Gastrocnemius medialis (tissue), 4 donors: ENCODE measurements around the gene CX3CL1. TPM values are rescaled to one million over a fixed set of nuclear protein-coding genes. Genes with fewer than 3 reads are reported as not detected.

Experiments
- ATAC-seq, 2 donors: fragments of 150-250 bp; one replicate each; pipeline ENCODE4 v1.9.1; 2016
- DNase-seq, 2 donors: peaks; one replicate each; pipeline ENCODE4 v3.0.0-alpha.2; 2019
- H3K27ac ChIP-seq, 4 donors: fragments of 200-600 bp; sonication (generic); 1 replicate in 1 of 4; 2 replicates in 3 of 4; pipeline ENCODE4 v1.5.1; 2016 to 2018; ENCODE audit warnings: mild to moderate bottlenecking in 2 of 4, moderate library complexity in 1 of 4
- H3K27me3 ChIP-seq, 3 donors: fragments of 200-600 bp; sonication (generic) in 2 of 3; 1 replicate in 1 of 3; 2 replicates in 2 of 3; pipeline versions ENCODE4 v1.5.1 to v1.6.0; 2016 to 2019; ENCODE audit warnings: mild to moderate bottlenecking in 1 of 3, moderate library complexity in 1 of 3
- H3K36me3 ChIP-seq, 2 donors: fragments of 200-600 bp; sonication (generic) in 1 of 2; one replicate each; pipeline ENCODE4 v1.5.1; 2017 to 2018
- H3K4me1 ChIP-seq, 2 donors: fragments of 200-600 bp; sonication (generic) in 1 of 2; one replicate each; pipeline ENCODE4 v1.5.1; 2016 to 2017; ENCODE audit warnings: mild to moderate bottlenecking in 2 of 2
- H3K4me3 ChIP-seq, 4 donors: fragments of 200-600 bp; sonication (generic) in 3 of 4; 1 replicate in 1 of 4; 2 replicates in 3 of 4; pipeline ENCODE4 v1.5.1; 2016 to 2019; ENCODE audit warnings: mild to moderate bottlenecking in 2 of 4
- H3K9me3 ChIP-seq, 3 donors: fragments of 200-600 bp; sonication (generic) in 2 of 3; 1 replicate in 1 of 3; 2 replicates in 2 of 3; pipeline ENCODE4 v1.5.1; 2016 to 2019
- CTCF ChIP-seq, 5 experiments: fragments of 450-650 bp in 3 of 5; fragments of 200-600 bp in 2 of 5; sonication (generic) in 2 of 5; IDR thresholded peaks in 4 of 5; conservative IDR thresholded peaks in 1 of 5; 1 replicate in 4 of 5; 2 replicates in 1 of 5; pipeline ENCODE4 v1.5.1; 2016 to 2019; ENCODE audit warnings: antibody characterized with exemption in 5 of 5, mild to moderate bottlenecking in 3 of 5, moderate library complexity in 3 of 5
- POLR2A ChIP-seq, 2 donors: fragments of 450-650 bp; IDR thresholded peaks; one replicate each; pipeline ENCODE4 v1.6.1; 2017; ENCODE audit warnings: antibody characterized with exemption in 2 of 2, mild to moderate bottlenecking in 2 of 2, moderate library complexity in 2 of 2
- in situ Hi-C, 4 donors: fragments of 200-750 bp; cut with MboI; loops; one replicate each; pipeline versions ENCODE4 v1.15.0 to v1.8.0; 2017; ENCODE audit warnings: low sequenced_read_pairs in 4 of 4
- intact Hi-C: fragments of 100-400 bp; cut with DNase I; formaldehyde crosslinking; loops from one replicate; pipeline ENCODE4 v1.15.1; 2023; ENCODE audit warnings: low total_unique reads
- total RNA-seq, 4 donors: library from RNA; depleted of rRNA; stranded (reverse); fragments of >200 nt; gene quantifications; one replicate each; pipeline versions ENCODE4 v1.1.0 to v1.2.3, GENCODE V29; 2016

Gene CX3CL1
- total RNA-seq, 4 donors from 2014 or later: 2.2 to 15.7 (median 6.7) TPM

GRCh38 chr16:57391300-57391699 lies 19.0 kb downstream of the CX3CL1 start:
- Histone ChIP-seq H3K4me3 (no peak overlapping the region), H3K4me1 (peaks cover 0 to 3% of the 10 kb centered on the region in 2 donors), H3K36me3 (no peaks in the 10 kb centered on the region), H3K27me3 (no peaks in the 10 kb centered on the region), H3K27ac (peak overlapping the region in 1 of 4 donors; percentile 34), H3K9me3 (no peaks in the 10 kb centered on the region)
- DNase-seq (no peak), ATAC-seq (no peak)
- in situ Hi-C loops (no loop called here), intact Hi-C loops (no loop called here)
- TF ChIP-seq POLR2A (IDR thresholded peaks at IDR 0.05) (no peak), CTCF (IDR thresholded peaks at IDR 0.05 in 4 of 5, conservative IDR thresholded peaks at IDR 0.05 in 1 of 5) (no peak)

DNA sequence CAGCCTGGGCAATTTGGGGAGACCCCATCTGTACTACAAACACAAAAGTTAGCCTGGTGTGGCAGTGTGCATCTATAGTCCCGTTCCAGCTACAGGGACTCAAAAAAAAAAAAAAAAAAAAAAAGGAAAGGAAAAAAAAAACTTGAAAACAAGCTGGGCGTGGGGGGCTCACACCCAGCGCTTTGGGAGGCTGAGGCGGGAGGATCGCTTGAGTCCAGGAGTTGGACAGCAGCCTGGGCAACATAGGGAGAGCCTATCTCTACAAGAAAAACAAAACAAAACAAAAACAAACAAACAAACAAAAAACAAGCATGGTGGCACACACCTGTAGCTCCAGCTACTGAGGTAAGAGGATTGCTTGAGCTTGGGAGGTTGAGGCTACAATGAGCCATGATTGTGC lies 19.4 kb downstream of the CX3CL1 start:
- Histone ChIP-seq H3K9me3 (no peaks in the 10 kb centered on the region), H3K27me3 (no peaks in the 10 kb centered on the region), H3K4me3 (no peak overlapping the region), H3K36me3 (no peaks in the 10 kb centered on the region), H3K27ac (no peak overlapping the region), H3K4me1 (peaks cover 0 to 3% of the 10 kb centered on the region in 2 donors)
- DNase-seq (no peak), ATAC-seq (no peak)
- no peak for TF ChIP-seq POLR2A (IDR thresholded peaks at IDR 0.05)
- no peak for TF ChIP-seq CTCF (IDR thresholded peaks at IDR 0.05 in 4 of 5, conservative IDR thresholded peaks at IDR 0.05 in 1 of 5)
- in situ Hi-C loops (no loop called here), intact Hi-C loops (no loop called here)

- no peaks in the 10 kb centered on the region for H3K27me3 ChIP-seq
- H3K36me3 ChIP-seq: no peaks in the 10 kb centered on the region
- no peak for TF ChIP-seq POLR2A (IDR thresholded peaks at IDR 0.05)
- no peak for TF ChIP-seq CTCF (IDR thresholded peaks at IDR 0.05 in 4 of 5, conservative IDR thresholded peaks at IDR 0.05 in 1 of 5)
- DNase-seq (no peak), ATAC-seq (no peak)
- no peaks in the 10 kb centered on the region for H3K4me1 ChIP-seq
- H3K4me3 ChIP-seq: no peak overlapping the region
- intact Hi-C loops (no loop called here), in situ Hi-C loops (no loop called here)
- H3K27ac ChIP-seq: no peak overlapping the region
- H3K9me3 ChIP-seq: no peaks in the 10 kb centered on the region
Observed at GRCh38 chr16:57392694-57393093, 20.4 kb downstream of the CX3CL1 start.

DNA sequence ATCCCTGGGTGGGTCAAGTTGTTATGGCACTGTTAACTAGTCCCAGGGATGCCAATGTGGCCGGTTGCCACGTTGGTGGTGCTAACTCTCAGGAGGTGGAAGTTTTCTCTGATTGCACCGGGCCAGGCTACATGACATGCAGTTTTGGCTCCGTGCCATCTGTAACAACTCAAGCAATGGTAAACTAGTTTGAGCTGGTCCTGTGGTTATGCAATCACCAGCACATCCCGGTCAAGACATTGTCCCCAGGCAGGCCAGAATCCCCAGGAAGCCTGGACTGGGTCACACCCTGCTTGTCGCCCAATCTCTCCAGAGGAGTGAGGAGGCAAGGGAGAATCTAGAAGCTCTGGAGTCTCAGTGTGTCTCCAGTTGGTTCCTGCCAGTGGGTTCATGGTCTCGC lies 22.2 kb downstream of the CX3CL1 start:
- no peak for TF ChIP-seq POLR2A (IDR thresholded peaks at IDR 0.05)
- no peak for TF ChIP-seq CTCF (IDR thresholded peaks at IDR 0.05 in 4 of 5, conservative IDR thresholded peaks at IDR 0.05 in 1 of 5)
- Histone ChIP-seq H3K27ac (no peak overlapping the region), H3K4me1 (no peaks in the 10 kb centered on the region), H3K27me3 (no peaks in the 10 kb centered on the region), H3K9me3 (no peaks in the 10 kb centered on the region), H3K36me3 (no peaks in the 10 kb centered on the region), H3K4me3 (no peak overlapping the region)
- intact Hi-C loops: no loop called here
- ATAC-seq (peak in 1 of 2 donors; percentile 47), DNase-seq (no peak)
- in situ Hi-C loops: no loop called here

GRCh38 chr16:57395026-57395425 lies 22.7 kb downstream of the CX3CL1 start:
- in situ Hi-C loops: no loop called here
- Histone ChIP-seq H3K4me1 (no peaks in the 10 kb centered on the region), H3K27me3 (no peaks in the 10 kb centered on the region), H3K9me3 (no peaks in the 10 kb centered on the region), H3K4me3 (no peak overlapping the region), H3K36me3 (no peaks in the 10 kb centered on the region), H3K27ac (no peak overlapping the region)
- no peak for DNase-seq
- no peak for ATAC-seq
- TF ChIP-seq POLR2A (IDR thresholded peaks at IDR 0.05): no peak
- no peak for TF ChIP-seq CTCF (IDR thresholded peaks at IDR 0.05 in 4 of 5, conservative IDR thresholded peaks at IDR 0.05 in 1 of 5)
- intact Hi-C loops: no loop called here
